HAP-1 (cell line): ENCODE results near the gene DPY30.

Experiments used
- DNase-seq, 2 experiments: peaks; one replicate each; pipeline ENCODE4 v3.0.0-alpha.2; 2016 to 2020; ENCODE audit warnings: low spot score in 2 of 2
- H3K27me3 ChIP-seq: fragments of 250-450 bp; sonication (Bioruptor Pico); 2 replicates; pipeline ENCODE4 v1.5.1; 2020; ENCODE audit warnings: low read depth, mild to moderate bottlenecking, moderate library complexity
- H3K36me3 ChIP-seq: fragments of 250-450 bp; sonication (Bioruptor Pico); replicated peaks from 2 replicates; pipeline ENCODE4 v1.5.1; 2020; ENCODE audit warnings: mild to moderate bottlenecking
- H3K4me1 ChIP-seq: fragments of 250-450 bp; sonication (Bioruptor Pico); 2 replicates; pipeline ENCODE4 v1.5.1; 2020; ENCODE audit warnings: mild to moderate bottlenecking
- H3K4me3 ChIP-seq: fragments of 250-450 bp; sonication (Bioruptor Pico); 2 replicates; pipeline ENCODE4 v1.5.1; 2020; ENCODE audit warnings: mild to moderate bottlenecking, moderate library complexity
- H3K9me3 ChIP-seq: fragments of 250-450 bp; sonication (Bioruptor Pico); 2 replicates; pipeline ENCODE4 v1.5.1; 2020; ENCODE audit warnings: mild to moderate bottlenecking, moderate library complexity
- in situ Hi-C: fragments of 300-500 bp; cut with MboI; formaldehyde crosslinking; loops from 3 replicates; pipeline ENCODE4 v1.14.3; 2020; ENCODE audit warnings: low sequenced_read_pairs, inconsistent platforms, mixed read lengths

DPY30 gene

DNA sequence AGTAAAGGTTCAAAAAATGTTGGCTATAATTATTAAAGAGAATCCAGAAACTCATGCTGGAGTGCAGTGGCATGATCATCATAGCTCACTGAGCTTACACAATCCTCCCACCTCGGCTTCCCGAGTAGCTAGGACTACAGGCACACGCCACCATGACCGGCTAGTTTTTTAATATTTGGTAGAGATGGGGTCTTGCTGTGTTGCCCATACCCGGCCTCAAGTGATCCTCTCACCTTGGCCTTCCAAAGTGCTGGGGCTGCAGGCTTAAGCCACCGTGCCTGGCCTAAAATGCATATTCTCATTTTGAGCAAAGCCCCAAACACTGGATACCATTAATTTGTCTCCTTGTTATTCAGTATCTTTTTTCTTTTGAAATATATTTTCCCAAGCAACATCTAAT is 61.2 kb downstream of the DPY30 start:
- peaks cover 5% of the 10 kb centered on the region for H3K4me1 ChIP-seq
- no peaks in the 10 kb centered on the region for H3K9me3 ChIP-seq
- H3K4me3 ChIP-seq = no peak overlapping the region
- in situ Hi-C loops = no loop called here
- H3K27me3 ChIP-seq = no peaks in the 10 kb centered on the region
- H3K36me3 ChIP-seq = no peaks in the 10 kb centered on the region
- no peak for DNase-seq
